HG03457 (cell line): ENCODE results near the gene YPEL3.
"Not testable (repeated sequence)": the region's sequence is repeated elsewhere in the genome, so short reads cannot be mapped to it uniquely, and the experiment has no call there.

Experiments used
- ATAC-seq: cut with Tn5 transposase; IDR thresholded peaks from one replicate; pipeline ENCODE4 v1.9.1; 2021; ENCODE audit warnings: moderate number of reproducible peaks; ENCODE audit not compliant: unreplicated experiment

Gene YPEL3, protein sequence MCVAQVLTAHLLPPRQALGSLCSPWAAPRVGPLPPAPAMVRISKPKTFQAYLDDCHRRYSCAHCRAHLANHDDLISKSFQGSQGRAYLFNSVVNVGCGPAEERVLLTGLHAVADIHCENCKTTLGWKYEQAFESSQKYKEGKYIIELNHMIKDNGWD

DNA sequence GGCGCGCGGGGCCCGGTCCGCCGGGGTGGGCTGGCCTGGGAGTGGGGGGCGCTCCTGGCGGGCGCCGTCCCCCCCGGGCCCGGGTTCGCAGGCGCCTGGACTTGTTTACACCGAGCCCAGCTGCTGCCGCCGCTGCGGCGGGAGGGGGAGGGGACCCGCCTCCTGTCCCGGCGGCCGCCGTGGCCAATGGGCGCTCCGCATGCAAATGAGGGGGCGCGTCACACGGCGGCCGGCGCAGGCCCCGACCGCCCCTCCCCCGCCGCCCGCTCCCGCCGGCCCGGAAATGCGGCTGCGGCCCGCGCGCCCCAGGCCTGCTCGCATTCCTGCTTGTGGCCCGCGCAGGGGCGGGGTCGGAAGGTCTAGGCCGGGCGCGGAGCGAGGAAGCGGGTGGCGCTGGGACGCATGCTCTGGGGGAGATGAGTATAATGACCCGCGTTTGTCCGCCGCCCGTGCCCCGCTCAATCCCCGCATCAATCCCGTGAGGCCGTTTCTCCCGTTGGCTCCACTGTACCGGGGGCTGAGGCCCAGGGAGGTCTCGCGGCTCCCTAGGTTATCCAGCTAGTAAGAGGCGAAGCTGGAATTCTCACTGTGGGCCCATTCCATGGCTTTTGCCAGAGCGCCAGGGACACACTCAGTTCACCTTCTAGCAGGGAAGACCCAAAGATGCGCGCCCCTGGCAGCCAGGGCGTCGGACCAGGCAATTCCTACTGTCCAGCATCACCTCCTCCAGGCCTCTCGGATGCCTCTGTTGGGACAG, at the start of gene YPEL3:
YPEL3 (minus strand) TSS at position 109 of the 757 bp plus-strand sequence. CDS start 731 bp downstream, outside the sequence.
- no peak for ATAC-seq

DNA sequence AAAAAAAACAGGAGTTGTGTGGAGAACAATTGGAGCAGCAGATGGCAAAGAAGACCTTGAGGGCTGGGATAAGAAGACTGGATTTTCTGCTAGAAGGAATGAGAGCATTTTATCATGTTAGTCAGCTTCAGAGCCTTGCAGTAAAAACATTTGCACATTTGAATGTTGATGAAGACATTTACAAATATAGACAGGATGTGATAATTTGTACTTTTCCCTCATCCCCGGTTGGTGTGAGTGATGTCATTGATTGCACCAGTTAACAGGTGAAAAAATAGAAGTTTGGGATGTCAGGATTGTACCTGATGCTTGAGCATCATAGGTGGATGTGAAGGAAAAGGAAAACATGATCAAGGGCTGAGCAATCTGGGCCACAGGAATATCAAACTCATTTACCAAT, 49.6 kb upstream of the YPEL3 start:
- ATAC-seq: no peak

DNA sequence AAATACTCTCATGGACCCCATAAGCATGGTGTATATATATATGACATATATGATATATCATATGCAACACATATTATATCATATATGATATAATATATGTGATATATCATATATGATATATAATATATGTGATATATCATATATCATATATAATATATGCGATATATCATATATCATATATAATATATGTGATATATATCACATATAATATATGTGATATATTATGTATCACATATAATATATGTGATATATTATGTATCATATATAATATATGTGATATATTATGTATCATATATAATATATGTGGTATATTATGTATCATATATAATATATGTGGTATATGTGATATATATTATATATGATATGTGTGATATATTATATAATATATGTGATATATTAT, 48.9 kb upstream of the YPEL3 start:
- no peak for ATAC-seq

DNA sequence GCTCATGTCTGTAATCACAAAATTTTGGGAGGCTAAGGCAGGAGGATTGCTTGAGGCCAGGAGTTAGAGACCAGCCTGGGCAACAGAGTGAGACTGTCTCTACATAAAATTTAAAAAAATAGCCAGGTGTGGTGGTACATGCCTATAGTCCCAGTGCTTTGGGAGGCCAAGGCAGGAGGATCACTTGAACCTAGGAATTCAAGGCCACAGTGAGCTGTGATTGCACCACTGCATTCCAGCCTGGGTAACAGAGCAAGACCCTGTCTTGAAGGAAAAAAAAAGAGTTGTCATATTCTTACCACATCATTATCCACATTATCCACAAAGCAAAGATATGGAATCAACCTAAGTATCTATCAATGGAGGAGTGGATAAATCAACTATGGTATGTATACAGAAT, 48.0 kb upstream of the YPEL3 start:
- no peak for ATAC-seq

DNA sequence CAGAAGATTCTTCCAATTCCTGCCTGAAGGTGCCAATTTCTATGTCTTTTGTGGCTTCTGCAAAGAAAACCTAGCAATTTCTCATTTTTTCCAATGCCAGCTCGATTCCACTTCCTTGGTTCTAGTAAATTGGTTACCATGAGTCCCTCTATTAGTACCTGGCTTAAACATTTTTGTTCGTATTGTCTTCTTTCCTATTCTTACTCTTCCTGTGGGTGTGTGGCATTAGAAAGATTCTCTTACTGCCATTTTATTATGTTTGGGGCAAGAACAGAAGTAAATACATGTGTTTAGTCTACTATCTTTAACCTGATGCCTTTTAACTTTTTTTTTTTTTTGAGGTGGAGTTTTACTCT, 47.3 kb upstream of the YPEL3 start:
- no peak for ATAC-seq

DNA sequence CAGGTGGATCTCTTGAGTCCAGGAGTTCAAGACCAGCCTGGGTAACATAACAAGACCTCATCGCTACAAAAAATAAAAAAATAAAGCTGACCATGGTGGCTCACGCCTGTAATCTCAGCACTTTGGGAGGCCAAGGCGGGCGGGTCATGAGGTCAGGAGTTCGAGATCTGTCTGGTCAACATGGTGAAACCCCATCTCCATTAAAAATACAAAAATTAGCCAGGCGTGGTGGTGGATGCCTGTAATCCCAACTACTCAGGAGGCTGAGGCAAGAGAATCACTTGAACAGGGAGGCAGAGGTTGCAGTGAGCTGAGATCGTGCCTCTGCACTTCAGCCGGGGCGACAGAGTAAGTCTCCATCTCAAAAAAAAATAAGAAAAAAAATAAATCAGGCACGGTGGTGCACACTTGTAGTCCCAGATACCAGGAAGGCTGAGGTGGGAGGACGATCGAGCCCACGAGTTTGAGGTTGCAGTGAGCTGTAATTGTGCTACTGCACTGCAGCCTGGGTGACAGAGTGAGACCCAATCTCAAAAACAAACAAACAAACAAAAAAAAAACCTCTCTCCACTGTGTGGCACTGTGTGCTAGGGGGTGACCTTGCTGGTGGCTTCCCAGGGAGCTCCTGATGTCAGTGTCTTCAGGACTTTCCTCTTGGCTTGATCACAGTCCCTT, 46.8 kb upstream of the YPEL3 start:
- ATAC-seq: no peak

DNA sequence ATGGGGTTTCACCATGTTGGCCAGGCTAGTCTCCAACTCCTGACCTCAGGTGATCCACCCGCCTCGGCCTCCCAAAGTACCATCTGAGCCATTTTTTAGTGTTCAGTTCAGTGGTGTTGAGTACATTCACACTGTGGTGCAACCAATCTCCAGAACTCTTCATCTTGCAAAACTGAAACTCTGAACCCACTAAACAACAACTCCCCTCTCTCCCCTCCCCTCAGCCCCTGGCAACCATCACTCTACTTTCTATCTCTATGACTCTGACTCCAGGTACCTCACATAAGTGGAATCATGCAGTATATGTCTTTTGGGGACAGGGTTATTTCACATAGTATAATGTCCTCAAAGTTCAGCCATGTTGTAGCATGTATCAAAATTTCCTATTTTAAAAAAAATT, 45.7 kb upstream of the YPEL3 start:
- no peak for ATAC-seq

DNA sequence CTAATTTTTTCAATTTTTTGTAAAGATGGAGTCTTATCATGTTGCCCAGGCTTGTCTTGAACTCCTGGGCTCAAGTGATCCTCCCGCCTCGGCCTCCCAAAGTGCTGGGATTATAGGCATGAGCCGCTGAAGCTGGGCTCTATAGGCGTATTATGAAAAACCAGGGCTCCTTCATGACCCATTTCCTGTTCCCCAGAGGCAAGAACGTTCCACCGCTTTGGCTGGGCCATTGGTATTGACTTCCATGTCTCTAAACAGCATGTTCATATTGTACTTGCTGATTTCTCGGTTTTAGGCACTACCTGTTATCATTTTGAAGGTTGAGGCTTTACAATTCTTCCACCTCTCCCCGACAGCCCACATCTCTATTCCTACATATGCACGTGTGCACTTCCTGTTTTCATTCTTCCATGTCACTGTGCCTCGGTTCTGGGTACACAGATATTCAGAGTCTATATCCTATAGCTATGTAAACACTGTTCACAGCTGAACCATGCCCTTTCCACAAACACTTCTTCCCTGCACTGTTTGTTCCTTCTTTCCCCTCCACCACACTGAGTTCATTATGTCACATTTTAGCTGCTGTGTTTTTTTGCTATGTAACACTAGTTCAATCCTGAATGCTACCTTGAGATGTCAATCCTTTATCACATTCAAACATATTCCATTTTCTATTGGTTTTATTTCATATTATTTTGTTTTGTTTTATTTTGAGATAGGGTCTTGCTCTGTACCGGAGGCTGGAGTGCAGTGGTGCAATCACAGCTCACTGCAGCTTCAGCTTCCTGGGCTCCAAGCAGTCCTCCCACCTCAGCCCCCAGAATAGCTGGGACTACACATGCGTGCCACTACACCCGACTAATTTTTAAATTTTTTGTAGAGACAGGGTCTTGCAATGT, 43.8 kb upstream of the YPEL3 start:
- ATAC-seq: no peak

DNA sequence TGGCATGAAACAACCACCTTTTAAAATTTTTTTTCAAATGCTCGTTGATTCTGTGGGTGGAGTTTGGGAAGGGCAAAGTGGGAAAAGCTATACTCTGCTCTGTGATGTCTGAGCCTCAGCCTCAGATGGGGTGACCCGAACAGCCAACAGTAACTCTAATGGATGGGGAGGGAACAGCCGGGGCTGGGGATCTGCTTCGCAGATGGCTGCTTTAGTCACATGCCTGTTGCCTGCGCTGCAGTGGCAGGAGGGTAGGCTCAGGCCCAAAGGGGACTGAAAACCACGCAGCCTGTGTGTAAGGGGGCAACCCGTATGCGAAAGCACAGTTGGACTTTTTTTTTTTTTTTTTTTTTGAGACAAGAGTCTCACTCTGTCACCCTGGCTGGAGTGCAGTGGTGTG, 41.9 kb upstream of the YPEL3 start:
- no peak for ATAC-seq

DNA sequence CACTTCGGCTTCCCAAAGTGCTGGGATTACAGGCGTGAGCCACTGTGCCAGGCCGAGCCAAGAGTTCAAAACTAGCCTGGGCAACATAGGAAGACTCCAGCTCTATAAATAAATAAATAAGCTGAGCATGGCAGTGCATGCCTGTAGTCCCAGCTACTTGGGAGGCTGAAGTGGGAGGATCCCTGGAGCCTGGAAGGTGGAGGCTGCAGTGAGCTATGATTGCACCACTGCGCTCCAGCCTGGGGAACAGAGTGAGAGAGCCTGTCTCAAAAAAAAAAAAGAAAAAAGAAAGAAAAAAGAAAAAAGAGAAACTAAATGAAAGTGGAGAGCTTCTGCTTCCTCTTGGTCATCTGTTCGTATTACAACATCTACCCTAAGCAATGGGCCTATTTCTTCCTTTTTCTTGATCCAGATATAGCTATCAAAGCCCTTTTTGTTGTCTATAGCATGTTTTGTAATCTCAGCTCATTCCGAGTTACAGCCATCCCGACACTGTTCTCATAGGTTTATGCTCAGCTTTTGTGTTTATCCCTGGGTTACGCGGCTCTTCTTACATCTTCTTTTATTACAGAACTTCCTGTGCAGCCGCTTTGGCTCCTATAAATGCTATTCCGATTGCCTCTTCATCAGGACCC, 41.1 kb upstream of the YPEL3 start:
- no peak for ATAC-seq

DNA sequence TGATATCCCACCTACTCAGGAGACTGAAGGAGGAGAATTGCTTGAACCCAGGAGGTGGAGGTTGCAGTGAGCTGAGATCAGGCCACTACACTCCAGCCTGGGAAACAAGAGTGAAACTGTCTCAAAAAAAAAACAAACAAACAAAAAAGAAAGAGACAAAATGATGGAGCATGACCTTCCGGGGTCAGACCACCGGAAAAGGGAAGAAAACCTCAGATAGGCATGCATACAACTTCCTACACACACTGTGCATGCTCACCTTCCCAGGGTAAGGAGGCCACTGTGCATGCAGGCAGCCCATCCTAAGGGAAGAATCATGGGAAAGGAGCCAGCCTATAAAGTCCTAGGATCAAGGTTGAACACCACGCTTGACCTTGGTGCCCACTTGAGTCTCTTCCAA, 36.6 kb upstream of the YPEL3 start:
- ATAC-seq: no peak

DNA sequence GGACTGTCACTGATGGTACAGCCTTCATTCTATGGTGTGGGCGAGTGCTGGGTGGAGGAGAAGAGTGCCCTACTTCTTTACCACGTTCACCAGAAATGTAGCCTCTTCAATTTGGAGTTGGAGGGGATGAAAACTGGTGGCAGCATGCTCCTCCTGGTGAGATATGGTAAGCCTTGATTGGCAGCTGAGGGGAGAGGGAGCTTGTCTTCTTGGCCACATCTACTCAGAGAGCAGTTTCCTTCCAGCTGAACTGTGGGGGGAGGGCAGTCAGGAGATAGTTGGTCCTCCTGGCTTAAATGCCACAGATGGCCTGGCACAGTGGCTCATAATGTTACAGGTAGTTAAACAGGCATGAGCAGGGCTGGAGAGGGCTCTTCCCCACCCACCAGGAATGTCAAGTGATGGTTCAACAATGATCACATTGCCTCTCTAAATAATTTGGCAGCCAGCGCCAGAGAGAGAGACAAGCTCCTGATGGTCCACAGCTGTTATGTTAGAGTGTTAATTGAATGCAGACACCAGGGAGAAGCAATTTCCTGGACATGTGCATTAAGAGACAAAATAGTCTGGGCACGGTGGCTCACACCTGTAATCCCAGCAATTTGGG, 36.0 kb upstream of the YPEL3 start:
- no peak for ATAC-seq

DNA sequence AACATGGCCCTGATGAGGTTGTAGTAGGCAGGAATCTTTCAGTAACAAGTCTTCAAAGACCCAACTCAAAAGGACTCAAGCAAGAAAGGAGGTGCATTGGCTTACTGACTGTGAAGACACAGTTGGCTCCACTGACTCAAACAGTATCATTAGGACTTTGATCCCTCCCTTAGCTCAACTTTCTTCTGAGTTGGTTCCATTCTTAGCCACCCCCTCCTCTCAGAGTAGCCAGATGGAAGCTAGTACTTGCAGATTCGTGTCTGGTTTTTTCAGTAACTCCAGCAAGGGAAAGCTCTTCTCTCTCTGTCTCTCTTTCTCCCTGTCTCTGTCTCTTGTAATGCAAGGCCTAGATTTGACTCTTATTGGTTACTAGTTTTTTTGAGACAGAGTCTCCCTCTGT, 32.0 kb upstream of the YPEL3 start:
- ATAC-seq: no peak

DNA sequence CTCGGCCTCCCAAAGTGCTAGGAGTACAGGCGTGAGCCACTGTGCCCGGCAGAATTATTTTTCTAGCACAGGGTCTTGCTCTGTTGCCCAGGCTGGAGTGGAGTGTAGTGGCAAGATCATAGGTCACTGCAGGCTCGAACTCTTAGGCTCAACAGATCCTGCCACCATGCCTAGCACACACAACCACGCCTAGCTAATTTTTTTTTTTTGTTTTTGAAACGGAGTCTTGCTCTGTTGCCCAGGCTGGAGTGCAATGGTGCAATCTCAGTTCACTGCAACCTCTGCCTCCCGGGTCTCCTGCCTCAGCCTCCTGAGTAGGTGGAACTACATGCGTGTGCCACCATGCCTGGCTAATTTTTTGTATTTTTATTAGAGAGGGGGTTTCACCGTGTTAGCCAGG, 29.7 kb upstream of the YPEL3 start:
- not testable (repeated sequence) for ATAC-seq

DNA sequence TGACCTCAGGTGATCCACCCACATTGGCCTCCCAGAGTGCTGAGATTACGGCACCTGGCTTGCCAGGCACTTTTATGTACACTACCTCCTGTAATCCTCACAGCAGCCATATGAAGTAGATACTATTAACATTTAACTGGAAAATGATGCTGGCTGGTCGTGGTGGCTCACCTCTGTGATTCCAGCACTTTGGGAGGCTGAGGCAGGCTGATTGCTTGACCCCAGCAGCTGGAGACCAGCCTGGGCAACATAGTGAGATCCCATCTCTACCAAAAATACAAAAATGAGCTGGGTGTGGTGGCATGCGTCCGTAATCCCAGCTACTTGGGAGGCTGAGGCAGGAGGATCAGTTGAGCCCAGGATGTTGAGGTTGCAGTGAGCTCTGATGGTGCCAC, 29.0 kb upstream of the YPEL3 start:
- no peak for ATAC-seq

DNA sequence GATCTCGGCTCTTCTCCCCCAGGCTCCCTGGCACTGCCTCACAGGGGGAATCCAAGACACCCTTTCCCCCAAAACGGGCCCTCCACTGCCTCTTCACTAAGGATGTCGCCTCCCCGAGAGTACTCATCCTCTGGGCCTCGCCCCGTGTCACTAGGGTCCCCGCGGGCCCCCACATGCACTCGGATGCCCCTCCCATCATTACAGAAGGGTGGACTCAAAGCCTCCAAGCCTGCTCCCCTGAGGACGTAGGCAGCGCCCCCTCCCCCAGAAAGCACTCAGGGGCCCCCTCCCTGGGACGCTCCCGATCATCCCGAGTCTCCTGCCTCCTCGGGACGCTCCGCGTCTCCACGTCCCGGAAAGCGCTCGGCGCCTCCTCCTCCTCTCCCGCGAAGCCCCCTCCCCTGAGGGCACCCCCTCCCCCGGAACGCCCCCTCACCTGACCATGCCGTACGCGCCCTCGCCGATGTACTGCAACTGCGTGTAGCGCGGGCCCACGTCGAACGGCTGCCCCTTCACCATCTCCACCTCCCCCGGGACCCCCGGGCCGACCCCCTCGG, 26.7 kb upstream of the YPEL3 start:
- no peak for ATAC-seq

DNA sequence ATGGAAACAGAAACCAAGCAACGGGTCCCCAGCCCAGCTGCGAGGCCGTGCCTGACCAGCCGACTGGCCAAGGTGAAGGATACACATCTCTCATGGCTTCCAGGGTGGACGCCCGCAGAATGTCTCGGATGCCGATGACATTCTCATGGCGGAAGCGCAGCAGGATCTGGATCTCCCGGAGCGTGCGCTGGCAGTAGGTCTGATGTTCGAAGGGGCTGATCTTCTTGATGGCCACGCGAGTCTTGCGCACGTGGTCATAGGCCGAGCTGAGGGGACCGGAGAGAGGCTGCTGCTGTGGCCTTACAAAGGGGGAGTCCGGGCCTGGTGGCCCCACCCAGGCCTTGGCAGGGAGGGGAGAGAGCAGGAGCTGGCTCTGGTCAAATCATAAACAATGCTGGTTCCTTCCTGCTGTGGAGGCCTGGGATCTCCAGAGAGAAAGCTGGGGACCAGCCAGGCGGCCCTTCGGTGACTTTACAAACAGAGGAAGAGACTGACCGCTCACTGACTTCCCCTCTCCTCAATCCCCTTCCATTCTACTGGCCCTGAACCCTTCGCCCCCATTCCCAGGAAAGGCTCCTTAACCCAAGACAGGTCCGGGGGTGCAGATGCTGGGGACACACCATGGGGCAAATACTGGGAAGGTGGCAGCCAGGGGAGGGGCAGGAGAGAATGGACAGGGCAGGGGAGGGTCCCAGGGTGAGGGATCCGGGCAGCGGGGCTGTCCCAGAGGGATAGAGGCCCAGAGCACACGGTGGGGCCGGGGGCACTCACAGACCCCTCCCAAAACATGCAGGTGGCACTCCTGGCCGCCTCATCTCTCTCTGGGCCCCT, 25.9 kb upstream of the YPEL3 start:
- no peak for ATAC-seq

DNA sequence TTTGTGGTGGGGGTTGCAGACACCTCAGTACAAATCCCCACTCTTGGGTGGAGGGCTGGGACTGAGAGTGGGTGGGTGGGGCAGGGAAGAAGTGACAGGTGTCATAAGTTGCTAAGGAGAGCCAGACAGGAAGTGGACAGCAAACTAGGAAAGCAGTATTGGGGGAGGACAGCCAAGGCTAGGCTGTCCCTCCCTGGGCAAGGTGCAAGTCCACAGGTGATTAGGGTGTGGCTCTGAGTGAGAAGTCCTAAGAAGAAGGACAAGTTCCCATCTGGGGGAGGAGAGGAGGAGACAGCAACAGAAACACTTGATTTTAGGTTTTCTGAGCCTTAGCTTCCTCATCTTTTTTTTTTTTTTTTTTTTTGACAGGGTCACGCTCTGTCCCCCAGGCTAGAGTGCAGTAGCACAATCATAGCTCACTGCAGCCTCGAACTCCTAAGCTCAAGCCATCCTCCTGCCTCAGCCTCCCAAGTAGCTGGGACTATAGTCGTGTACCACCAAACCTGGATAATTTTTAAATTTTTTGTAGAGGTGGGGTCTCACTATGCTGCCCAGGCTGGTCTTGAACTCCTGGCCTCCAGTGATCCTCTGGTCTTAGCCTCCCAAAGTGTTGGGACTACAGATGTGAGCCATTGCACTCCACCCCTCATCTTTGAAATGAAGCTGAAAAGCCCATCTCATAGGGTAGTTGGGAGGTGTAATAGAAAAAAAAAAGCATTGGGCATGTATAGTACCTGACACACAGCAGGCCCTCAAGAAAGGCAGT, 24.5 kb upstream of the YPEL3 start:
- ATAC-seq: no peak

DNA sequence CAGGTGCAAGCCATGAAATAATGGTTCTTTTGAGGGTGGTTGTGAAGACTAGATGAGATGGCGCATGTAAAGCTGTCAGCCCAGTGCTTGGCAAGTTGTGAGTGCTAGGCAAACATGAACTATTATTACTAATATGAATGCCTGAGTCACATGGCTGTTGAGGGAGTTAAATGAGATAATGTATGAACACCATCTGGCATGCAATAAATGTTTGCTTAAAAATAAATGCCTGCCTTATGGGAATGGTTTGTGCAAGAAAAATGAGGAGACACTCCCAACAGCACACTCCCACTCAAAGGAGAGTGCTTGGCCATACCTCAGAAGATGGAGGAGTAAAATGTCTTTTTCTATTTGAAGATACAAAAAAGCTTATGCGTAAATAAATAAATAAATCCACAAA, 23.4 kb upstream of the YPEL3 start:
- no peak for ATAC-seq
